Uterus (tissue), 4 donors: ENCODE data around the gene DUSP22. TPM values are rescaled to one million over a fixed set of nuclear protein-coding genes. Genes with fewer than 3 reads are reported as not detected.

ENCODE experiments used
- DNase-seq, 2 donors: peaks; one replicate each; pipeline ENCODE4 v3.0.0-alpha.2; 2019 to 2020
- H3K27ac ChIP-seq, 2 donors: fragments of 200-600 bp; sonication (generic); 1 replicate in 1 of 2; 2 replicates in 1 of 2; pipeline ENCODE4 v1.5.1; 2016 to 2018
- H3K27me3 ChIP-seq, 2 donors: fragments of 200-600 bp; sonication (generic); one replicate each; pipeline ENCODE4 v1.5.1; 2018 to 2019; ENCODE audit warnings: control low read depth in 1 of 2
- H3K36me3 ChIP-seq, 2 donors: fragments of 200-600 bp; sonication (generic); one replicate each; pipeline ENCODE4 v1.5.1; 2019; ENCODE audit warnings: control low read depth in 1 of 2
- H3K4me1 ChIP-seq, 2 donors: fragments of 200-600 bp; sonication (generic); one replicate each; pipeline ENCODE4 v1.5.1; 2018 to 2019; ENCODE audit warnings: control low read depth in 1 of 2
- H3K4me3 ChIP-seq, 2 donors: fragments of 200-600 bp; sonication (generic); 1 replicate in 1 of 2; 2 replicates in 1 of 2; pipeline ENCODE4 v1.5.1; 2018 to 2019; ENCODE audit warnings: mild to moderate bottlenecking in 1 of 2
- H3K9me3 ChIP-seq, 2 donors: fragments of 200-600 bp; sonication (generic); one replicate each; pipeline ENCODE4 v1.5.1; 2019; ENCODE audit warnings: control low read depth in 1 of 2
- POLR2A ChIP-seq, 2 donors: fragments of 450-650 bp; IDR thresholded peaks; one replicate each; pipeline ENCODE4 v1.6.1; 2016; ENCODE audit warnings: antibody characterized with exemption in 2 of 2, mild to moderate bottlenecking in 1 of 2, moderate library complexity in 1 of 2
- intact Hi-C: fragments of 100-400 bp; cut with DNase I; formaldehyde crosslinking; loops from one replicate; pipeline ENCODE4 v1.15.1; 2023; ENCODE audit warnings: low total_unique reads
- total RNA-seq, 4 donors: library from RNA; depleted of rRNA in 3 of 4; stranded (reverse); fragments of >200 nt in 3 of 4; gene quantifications; one replicate each; pipeline versions ENCODE4 v1.1.0 to v1.2.4, GENCODE V29; 2014 to 2023
- TF ChIP-seq, protein P1 (sequence below), 4 experiments: fragments of 200-600 bp in 2 of 4; fragments of 450-650 bp in 2 of 4; sonication (generic) in 2 of 4; IDR thresholded peaks; one replicate each; pipeline ENCODE4 v1.5.1; 2016 to 2019; ENCODE audit warnings: antibody characterized with exemption in 4 of 4, mild to moderate bottlenecking in 2 of 4, moderate library complexity in 1 of 4
- donor health status: DM: yes; HTN: yes; CAD: no.

DUSP22 gene
- total RNA-seq, 4 donors from 2014 or later: 22.8 to 78.5 (median 46.0) TPM

DNA sequence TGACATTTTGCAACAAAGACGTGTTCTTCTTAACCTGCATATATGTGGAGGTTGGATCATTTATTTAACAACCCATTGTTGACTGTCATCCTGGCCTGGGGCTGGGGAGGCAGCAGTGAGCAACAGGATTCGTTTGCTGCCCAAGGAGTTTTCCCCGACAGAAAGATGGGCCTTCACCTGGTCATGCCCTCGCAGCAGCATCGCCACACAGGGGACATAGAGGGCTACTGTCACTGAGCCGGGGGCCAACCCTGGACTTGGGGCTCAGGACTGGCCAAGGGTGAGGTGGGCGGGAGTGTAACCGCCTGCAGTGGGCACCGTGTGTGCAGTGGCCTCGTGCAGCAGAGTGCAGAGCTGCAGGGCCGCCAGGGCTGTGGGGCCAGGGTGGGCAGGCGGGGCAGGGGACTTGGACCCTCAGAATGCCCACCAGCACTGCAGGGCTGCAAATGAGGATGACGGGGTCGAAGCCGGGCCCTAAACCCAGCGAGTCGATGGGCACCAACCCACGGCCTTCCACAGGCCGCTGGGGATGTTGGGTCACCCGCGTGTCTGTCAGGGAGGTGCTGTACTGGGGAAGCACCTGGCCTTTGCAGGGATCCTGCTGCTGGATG lies 11.8 kb downstream of the DUSP22 start:
- Histone ChIP-seq H3K4me1 (no peaks in the 10 kb centered on the region), H3K27me3 (no peaks in the 10 kb centered on the region), H3K36me3 (no peaks in the 10 kb centered on the region), H3K9me3 (no peaks in the 10 kb centered on the region), H3K4me3 (no peak overlapping the region), H3K27ac (no peak overlapping the region)
- TF ChIP-seq, protein P1, sequence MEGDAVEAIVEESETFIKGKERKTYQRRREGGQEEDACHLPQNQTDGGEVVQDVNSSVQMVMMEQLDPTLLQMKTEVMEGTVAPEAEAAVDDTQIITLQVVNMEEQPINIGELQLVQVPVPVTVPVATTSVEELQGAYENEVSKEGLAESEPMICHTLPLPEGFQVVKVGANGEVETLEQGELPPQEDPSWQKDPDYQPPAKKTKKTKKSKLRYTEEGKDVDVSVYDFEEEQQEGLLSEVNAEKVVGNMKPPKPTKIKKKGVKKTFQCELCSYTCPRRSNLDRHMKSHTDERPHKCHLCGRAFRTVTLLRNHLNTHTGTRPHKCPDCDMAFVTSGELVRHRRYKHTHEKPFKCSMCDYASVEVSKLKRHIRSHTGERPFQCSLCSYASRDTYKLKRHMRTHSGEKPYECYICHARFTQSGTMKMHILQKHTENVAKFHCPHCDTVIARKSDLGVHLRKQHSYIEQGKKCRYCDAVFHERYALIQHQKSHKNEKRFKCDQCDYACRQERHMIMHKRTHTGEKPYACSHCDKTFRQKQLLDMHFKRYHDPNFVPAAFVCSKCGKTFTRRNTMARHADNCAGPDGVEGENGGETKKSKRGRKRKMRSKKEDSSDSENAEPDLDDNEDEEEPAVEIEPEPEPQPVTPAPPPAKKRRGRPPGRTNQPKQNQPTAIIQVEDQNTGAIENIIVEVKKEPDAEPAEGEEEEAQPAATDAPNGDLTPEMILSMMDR (IDR thresholded peaks at IDR 0.05): no peak
- TF ChIP-seq POLR2A (IDR thresholded peaks at IDR 0.05): no peak
- intact Hi-C loops: no loop called here
- no peak for DNase-seq

GRCh38 chr6:304833-305370 lies 12.6 kb downstream of the DUSP22 start:
- DNase-seq: no peak
- TF ChIP-seq, protein P1 (IDR thresholded peaks at IDR 0.05): no peak
- no peak for TF ChIP-seq POLR2A (IDR thresholded peaks at IDR 0.05)
- no peaks in the 10 kb centered on the region for H3K9me3 ChIP-seq
- H3K27ac ChIP-seq: no peak overlapping the region
- H3K4me1 ChIP-seq: no peaks in the 10 kb centered on the region
- no peaks in the 10 kb centered on the region for H3K27me3 ChIP-seq
- H3K36me3 ChIP-seq: no peaks in the 10 kb centered on the region
- intact Hi-C loops: no loop called here
- H3K4me3 ChIP-seq: no peak overlapping the region

- no peak for DNase-seq
- Histone ChIP-seq H3K4me3 (no peak overlapping the region), H3K36me3 (no peaks in the 10 kb centered on the region), H3K27ac (no peak overlapping the region), H3K9me3 (no peaks in the 10 kb centered on the region), H3K4me1 (no peaks in the 10 kb centered on the region), H3K27me3 (no peaks in the 10 kb centered on the region)
- intact Hi-C loops: no loop called here
- TF ChIP-seq, protein P1 (IDR thresholded peaks at IDR 0.05): no peak
- no peak for TF ChIP-seq POLR2A (IDR thresholded peaks at IDR 0.05)
These were observed 13.3 kb downstream of the DUSP22 start for GRCh38 chr6:305371-306206.

DNA sequence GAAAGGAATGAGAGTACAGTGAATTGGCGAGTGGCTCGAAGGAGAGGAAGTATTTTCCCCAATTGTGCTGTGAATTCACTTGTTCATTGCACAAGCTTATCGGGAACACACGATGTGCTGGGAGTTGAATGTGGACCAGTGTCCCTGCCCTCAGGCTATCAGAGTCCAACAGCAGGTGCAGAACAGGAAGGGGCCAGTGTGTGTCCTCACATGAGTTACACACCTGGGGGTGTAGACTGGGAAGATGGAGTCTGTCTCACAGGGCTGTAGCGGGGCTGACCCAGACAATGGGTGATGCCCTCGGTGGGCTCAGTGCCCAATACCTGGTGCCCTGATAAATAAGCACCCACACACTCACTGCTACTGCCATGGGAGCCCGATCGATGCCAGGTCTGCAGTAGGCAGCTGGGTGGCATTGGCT lies 14.4 kb downstream of the DUSP22 start:
- no peak for DNase-seq

More for the DNA sequence above, 14.4 kb downstream of the DUSP22 start:
- Histone ChIP-seq H3K27ac (no peak overlapping the region), H3K4me1 (no peaks in the 10 kb centered on the region), H3K9me3 (no peaks in the 10 kb centered on the region), H3K27me3 (no peaks in the 10 kb centered on the region), H3K36me3 (no peaks in the 10 kb centered on the region), H3K4me3 (no peak overlapping the region)
- TF ChIP-seq, protein P1 (IDR thresholded peaks at IDR 0.05): no peak
- TF ChIP-seq POLR2A (IDR thresholded peaks at IDR 0.05): no peak
- intact Hi-C loops: no loop called here
